Measurements from ENCODE around the gene FOXF1.

The FOXF1 gene

DNA sequence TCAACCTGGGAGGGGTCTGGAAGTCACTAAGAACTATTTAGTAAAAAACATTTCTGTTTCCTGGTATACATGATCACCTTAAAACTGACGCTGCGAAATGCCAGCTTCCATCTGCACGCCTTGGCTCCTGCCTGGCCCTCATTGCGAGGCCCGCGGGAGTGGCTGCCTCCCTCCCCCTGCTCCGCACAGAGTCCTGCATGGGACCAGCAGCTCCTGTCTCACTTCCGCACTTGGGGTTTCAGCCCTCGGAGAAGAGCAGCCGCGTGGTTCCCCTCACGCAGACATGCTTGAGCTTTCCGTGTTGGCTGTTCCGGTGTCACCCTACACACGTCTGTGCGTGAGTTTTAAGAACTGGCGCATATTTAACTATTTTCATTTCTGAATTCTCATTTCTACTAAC, 26.3 kb downstream of the FOXF1 start:
- DNase-seq = no peak

DNA sequence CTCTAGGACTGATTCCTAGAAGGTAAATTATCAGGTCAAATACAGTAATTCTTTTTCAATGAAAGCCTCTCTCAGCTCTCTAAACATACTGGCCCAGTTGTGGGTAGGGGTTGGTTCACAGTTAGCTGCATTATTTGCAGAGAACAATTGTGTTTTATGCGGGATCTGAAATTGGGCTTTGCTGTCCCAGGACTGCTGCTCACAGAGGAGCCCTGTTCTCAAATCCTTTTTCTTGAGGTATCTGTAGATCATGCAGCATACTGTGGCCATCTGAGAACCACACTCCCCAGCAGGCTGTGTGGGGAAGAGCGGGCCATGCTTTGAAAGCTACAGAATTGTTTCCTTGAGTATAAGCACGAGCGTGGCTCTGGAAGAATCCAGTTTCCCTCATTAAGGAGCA, 27.2 kb downstream of the FOXF1 start:
- DNase-seq = no peak

DNA sequence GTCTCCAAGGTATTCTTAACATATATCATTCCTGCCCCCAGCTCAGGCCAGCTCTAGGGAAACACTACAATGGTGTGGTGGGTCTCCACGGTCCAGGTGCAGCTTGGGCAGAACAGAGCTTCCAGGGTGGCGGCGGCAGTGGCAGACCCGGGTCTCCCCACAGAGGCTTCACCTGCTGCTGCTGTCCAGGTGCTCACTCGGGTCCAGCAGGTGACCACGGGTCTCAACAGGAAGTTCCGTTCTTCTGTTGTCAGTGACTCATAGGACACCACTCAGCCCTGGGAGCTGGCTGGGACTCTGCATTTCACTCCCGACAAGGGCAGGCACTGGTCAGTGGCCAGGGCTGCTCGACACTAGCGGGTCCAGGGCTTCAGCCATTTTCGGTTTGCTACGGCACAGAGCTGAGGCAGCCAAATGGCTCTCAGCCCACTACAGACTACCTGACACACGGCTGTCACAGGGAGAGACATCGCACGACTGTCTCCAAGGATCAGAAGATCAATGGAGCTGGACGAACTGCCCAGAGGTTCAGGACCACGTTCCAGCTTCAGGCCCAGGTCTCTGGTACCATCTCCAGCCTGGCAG, 28.0 kb downstream of the FOXF1 start:
- DNase-seq = no peak

DNA sequence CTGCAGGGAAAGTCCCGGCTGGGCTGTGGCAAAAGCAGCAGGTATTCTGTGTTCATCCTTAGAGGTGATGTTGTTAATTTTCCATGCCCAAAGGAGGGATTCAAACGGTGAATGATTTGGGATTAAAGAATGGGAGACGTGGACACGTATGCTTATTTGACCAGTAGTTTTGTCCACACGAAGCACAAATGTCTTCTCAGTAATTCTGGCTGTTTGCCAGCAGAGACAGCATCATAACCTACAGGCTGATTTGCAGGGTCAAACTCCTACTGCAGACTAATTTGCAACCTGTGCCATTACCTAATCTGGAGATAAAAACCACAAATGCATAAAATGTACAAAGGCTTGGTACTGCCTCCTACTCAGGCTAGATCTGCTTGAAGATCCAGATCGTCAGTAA, 30.6 kb downstream of the FOXF1 start:
- DNase-seq = no peak

DNA sequence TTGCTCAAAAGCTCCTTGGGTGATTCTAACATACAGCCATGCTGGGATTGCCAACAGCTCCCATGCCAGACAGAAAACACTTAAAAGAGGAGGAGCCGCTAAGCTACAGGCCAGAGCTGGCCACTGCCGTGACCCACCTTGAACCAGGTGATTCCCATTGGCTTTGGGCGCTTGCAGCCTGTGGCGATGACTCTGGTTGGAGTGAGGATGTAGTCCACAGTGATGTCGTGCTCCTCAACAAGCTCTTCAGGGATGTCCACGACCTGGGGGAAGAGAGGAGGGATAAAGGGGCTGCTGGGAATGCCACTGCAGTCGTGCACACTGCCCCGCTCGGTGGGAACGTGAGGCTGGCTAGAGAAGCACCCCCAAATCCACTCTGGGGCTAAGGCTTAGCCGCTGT, 31.2 kb downstream of the FOXF1 start:
- no peak for DNase-seq

DNA sequence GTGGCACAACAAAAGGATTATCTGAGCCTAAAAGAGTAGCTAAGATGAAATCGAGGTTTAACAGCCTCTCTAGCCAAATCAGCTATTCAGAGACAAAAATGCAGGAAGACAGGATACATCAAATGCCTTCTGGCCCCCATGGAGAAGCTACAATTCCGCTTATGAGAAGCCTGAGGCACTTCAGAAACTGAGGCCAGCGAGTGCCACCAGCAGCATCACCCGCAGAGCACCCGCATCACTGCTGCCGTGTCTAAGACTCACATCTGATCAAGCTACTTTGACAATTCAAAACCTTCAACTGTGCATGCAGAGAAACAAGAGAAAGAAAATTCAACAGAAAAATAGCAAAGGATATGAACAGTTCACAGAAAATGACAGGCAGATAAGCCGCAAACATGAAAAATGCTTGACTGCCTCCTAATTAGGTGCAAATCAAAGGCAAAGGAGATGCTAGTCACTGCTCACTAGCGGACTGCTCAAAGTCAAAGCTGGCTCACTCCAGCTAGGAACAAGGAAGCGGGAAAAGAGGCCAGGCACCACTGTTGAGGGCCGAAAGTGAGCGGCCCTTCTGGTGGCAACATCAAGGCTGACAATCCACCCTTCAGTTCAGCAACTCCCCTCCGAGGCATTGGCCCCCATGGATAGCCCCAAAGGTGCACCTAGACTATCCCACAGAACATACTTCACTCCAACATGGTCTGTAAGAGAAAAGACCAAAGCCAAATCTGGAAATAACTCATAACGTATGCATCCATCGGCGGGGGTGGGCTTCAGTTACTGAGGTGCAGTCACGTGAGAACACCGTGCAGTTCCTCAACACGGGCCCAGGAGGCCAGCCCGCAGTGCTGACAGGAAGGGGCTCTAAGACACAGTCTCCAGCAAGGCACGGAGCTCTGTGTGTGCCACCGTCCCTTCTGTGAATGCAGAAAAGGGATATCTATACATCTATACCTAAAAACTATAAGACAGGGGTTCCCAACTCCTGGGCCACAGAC, 32.7 kb downstream of the FOXF1 start:
- DNase-seq = no peak

DNA sequence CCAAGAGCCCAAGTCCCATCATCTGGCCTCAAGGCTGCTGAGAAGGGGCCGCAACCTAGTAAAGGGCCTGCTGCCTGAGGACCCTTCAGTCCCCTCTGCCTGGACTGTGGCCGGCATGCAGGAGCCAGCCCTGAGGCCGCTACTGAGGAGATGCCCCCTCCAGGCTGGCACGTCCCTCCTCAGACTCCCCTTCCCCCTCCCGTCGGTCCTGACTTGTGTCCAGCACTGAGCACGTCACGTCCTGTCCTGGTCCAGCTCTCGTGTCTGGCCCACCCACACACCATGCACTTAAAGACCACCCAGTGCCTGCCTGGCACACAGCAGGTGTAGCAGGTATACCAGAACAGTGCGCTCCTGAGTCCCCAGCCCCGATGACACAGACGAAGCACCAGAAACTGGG, 35.2 kb downstream of the FOXF1 start:
- DNase-seq = no peak

DNA sequence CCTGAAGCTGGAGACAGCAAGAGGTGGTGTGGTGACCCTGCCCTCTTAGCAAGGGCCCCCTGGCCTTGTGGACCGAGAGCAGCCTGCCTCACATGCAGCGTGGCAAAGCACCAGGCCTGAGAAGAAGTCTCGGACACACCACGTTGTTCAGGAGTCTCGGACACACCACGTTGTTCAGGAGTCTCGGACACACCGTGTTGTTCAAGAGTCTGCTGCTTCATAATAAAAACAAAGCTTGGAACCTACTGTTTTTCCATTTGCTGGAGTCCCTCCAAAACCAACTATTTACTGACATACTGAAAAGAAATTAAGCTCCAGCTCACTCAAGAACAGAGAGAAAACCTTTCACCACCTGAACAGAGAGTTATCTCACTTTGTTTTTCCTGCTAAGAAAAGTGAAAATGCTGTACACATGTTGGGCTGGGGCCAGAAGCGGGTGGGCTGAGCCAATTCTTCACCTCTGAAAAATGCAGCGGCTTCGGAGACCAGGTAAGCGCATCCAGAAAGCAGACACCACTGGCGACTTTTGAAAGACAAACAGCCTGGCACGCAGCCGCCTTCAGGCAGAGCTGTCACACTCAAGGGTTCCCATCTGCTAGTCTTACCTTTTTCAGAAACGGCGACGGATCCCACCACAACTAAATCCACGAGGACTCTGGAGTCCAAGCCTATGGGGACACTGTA, 35.8 kb downstream of the FOXF1 start:
- no peak for DNase-seq

DNA sequence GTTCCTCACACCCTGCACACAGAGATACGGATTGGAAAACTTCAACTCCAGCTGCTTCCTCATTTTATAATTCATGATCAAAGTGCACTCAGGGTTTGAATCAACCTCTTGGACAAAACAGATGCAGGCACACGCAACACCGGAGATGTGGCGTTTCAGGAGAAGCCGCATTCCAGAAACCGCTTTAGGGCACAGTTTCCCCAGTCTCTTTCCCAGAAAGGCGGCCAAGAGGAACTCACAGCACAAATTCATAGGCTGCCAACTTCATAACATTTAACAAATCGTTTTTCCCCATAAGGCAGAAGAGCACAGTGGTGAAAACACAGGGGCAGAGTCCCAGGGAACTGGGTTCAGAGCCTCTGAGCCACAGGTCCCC, 36.3 kb downstream of the FOXF1 start:
- DNase-seq = no peak

DNA sequence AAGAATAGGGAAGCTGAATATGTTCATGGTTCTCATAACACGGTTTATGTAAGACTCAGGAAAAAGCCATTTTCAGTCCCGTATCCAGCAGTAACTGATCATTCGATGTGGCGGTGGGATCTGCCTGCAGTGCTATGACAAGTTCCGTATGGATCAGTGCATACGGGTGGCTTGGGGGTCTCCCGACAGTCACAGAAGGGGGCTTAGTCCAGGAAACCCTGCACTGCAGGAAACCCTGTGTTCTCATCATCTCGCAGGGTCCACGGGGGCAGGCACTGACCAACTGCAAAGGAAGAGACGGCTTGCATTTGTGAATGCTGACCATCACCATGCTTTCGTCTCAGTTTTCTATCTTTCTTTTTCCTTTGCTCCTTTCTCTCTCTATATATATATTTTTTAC, 37.0 kb downstream of the FOXF1 start:
- no peak for DNase-seq

DNA sequence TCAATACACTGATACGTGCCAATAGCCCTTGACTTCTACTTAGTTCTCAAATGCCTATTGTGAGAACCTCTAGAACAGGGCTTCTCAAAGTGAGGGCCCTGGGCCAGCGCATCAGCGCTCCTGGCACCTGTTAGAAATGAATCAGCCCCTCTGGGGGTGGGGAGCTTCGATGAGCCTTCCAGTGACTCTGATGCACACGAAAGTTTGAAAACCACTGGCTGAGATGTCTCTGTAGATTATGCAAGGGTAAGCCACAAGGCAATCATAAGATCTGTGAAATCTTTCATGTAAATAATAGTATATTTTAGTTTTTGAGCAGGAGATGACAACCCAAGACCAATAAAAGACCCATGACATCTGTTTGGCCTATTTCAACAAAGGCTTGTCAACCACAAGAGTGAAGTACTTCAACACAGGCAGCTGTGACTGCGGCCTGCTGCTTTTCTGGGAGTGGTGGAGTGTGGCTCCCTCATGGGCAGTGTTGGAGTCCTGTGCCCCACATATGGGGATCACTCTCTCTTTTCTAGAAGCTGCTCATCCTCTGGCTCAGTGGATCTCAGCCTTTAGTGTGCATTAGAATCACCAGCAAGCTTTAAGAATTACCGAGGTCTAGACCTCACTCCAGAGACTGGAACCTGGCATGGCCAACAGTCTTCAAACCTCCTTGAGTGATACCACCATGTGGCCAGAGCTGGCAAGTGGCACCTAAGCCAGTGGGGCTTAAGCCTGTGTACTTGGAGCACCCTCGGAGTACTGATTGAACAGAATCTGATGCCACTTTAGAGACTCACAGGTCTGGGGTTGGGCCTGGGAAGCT, 39.0 kb downstream of the FOXF1 start:
- DNase-seq = no peak

DNA sequence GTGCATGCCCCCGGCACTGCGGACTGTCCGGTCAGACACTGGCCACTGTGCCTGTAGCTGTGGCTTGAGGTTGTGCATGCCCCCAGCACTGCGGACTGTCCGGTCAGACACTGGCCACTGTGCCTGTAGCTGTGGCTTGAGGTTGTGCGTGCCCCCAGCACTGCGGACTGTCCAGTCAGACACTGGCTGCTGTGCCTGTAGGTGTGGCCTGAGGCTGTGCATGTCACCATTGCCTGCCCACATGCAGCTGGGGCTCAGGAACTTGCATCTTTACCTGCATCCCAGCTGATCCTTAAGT, 39.5 kb downstream of the FOXF1 start:
- DNase-seq = no peak

DNA sequence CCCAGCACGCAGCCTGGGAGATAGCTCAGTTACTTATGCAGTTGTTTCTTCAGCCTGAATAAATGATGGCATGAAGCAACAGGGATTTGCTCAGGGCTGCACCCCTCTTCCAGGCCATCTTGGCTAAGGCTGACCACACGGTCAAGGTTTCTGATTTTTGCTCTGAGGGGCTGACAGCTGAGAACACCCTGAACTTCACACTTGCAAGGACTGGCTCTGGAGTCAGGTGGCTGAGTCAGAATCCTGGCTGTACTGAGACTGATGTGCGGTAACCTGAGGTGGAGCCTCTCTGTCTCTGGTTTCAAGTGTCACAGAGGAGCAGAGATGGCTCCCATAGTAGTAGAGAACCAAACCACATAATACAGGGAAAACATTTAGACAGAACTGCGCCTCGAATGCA, 40.0 kb downstream of the FOXF1 start:
- no peak for DNase-seq

DNA sequence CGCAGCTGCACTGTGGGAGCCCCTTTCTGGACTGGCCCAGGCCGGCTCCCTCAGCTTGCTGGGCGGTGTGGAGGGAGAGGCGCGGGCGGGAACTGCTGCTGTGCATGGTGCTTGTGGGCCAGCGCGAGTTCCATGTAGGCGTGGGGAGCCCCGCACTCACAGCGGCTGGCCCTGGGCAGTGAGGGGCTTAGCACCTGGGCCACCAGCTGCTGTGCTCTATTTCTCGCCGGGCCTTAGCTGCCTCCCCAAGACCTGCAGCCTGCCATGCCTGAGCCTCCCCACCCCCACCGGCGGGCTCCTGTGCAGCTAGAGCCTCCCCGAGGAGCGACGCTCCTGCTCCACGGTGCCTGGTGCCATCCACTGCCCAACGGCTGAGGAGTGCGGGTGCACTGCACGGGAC, 43.0 kb downstream of the FOXF1 start:
- no peak for DNase-seq

DNA sequence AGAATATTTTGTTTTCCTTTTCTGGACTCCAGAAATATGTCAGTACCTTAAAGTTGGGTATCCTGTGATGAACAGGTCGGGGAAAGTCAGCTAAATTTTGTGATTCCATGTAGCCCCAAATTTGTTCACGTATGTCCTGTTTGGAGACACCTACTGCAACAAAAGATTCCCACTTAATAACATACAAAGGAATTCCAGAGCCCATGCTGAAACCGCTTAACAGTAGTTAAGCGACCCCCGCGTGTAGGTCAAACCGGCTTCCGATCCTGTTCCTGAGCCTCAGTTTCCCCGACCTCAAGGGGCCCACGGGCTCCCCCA, 44.2 kb downstream of the FOXF1 start:
- no peak for DNase-seq

DNA sequence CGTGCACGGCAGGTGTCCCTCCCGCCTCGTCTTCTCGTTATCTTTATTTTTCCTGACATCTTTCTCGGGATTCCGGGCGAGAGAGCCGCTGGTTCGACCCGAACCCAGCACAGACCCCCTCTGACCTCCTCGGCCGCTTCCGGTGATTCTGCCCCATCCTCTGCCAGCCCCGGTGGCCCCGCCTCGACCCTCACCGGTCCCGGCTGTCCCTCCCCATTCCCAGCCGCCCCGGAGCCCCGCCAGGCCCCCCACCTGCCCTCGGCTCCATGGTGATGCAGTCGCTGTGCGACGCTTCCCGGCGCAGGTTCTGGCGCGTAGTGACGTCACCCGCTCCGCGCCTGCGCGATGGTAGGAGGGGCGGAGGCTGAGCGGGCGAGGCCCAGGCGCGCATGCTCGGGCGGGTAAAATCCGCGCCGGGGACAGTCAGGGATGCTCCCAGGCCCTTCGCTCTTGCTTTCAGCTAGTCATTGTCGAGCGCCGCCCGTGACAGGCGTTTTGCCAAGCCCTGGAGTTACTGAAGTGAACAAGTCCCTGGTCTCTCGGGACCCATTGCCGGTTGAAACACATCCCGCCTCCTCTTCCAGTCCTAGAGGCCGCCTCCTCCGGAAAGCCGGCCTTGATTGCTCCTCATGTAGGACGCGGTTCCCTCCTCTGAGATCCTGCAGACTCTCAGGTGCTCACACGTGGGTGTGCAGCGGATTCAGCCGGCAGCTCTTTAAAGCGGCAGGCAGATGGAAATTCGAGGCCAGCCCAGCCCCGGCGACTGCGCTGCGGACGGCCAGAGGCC, 44.8 kb downstream of the FOXF1 start, which contains the start of gene MTHFSD:
MTHFSD (minus strand) TSS at position 319 of the 787 bp plus-strand sequence; CDS start at position 268, 51 bp downstream.
- DNase-seq = peak; percentile 84

DNA sequence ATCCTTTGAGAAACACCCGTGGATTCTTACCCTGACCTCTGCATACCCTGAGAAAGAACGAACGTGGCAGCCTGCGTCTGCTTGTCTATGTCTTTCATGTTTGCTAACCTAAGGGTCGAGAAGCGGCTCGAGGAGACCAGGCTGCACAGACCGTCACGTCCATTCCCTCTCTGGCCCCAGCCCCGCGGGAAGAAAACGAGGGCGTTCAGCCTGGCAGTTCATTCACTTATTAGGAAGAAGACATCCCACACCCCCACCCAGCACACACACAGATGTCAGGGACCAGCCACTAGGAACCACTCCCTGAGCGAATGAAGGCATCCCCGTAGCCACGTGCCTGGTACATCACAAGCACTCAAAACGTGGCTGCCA, 45.4 kb downstream of the FOXF1 start:
- no peak for DNase-seq

DNA sequence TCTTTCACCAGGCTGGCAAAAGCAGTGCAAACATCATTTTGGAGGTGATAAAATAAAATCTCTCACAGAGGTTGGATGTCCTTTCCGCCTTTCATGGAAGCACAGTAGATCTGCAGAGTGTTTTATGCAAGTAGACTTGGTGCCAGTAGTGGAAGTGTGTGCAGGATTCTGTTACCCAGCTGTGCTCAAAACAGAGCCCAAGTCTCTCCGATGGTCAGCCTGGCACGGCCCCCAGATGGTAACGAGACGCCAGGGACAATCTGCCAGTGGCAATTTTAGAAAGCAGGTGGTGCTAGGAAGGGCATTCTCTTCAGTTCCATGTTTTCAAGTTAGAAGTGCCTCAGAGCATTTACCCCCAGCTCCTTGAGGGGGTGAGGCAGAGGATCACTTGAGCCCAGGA, 46.2 kb downstream of the FOXF1 start:
- DNase-seq = no peak

DNA sequence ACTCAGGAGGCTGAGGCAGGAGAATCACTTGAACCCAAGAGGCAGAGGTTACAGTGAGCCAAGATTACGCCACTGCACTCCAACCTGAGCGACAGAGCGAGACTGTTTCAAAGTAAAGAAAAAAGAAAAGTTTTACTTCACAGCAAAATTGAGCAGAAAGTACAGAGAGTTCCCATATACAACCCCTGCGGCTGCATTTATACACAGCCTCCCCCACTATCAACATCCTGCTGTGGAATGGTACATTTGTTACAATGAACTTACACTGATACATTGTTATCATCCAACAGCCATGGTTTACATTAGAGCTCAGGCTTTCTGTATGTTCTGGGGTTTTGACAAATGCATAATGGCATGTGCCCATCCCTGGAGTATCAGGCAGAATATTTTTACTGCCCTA, 47.3 kb downstream of the FOXF1 start:
- no peak for DNase-seq

DNA sequence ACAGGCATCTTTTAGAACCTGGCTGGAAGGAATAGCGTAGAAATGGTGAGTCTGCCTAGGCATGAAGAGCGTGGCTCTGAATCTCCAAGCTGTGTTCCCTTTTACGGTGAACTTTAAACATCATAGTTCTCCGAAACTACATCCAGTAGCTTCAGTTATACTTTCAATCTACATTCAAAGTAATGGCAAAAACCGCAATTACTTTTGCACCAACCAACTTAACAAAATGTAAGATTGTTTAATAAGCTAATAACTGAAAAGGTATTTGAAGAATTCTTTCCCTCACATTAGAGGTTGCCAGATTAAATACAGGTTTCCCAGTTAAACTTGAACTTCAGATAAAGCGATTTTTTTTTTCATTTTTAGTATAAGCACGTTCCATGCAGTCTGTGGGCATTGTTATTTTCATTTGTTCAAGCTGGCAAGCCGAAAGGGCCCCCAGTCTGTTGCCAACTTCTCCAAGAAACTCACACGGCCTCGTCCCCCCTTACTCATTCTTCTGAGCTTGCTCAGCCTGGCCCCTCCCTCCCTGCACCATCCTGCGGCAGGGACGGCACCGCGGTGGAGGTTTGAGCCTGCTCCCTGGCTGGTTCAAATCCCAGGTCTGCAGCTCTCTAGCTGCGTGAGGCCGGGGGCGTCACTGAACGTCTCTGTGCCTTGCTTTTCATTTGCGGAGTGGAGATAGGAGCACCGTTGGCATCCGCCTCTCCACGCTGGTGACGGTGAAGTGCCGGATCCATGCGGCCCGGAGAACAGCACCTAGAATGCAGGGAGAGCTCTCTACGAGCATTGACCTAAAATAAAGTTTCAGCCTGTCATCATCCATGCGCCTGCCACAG, 48.2 kb downstream of the FOXF1 start:
- DNase-seq = no peak

DNA sequence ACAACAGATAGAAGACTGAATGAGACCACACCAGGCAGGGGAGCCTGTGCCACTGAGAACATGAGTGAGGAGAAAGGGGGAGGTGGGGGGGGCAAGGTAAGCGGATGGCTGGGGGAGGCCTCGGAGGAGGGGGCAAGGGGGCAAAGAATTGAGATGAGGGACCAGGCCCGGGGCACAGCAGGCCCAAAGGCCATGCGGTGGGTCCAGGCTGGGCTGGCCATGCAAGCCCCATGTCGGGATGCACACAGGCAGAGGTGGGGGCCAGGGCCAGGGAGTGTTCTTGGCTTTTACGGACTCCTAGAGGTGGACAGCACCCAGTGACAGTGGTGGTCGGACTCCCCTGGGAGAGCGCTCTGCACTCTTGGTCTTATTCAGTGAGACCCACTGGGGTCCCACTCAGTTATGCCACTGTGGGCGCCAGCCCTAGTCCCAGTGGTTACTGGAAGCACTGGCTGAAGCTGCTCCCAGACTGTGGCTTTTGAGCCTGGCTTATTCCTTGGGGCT, 49.5 kb downstream of the FOXF1 start:
- DNase-seq = no peak
